IMR-90 (cell line): ENCODE measurements around the gene SUPT3H. TPM values are rescaled to one million over a fixed set of nuclear protein-coding genes. Genes with fewer than 3 reads are reported as not detected.

Source experiments
- ATAC-seq: fragments of 200-7000 bp; cut with Tn5 transposase; 2 replicates; pipeline ENCODE4 v1.9.1; 2020; ENCODE audit warnings: low read depth, mild to moderate bottlenecking, moderate library complexity
- BruUV-seq: library from RNA; stranded (reverse); fragments of 400-500 nt; replicated peaks from 2 replicates; lab custom pipeline; 2021; lab: Mats Ljungman, UMichigan
- CTCF ChIA-PET: fragments of 300-600 bp; formaldehyde crosslinking; extraction: SDS; loops from one replicate; lab custom pipeline; 2021; ENCODE audit warnings: antibody characterized with exemption; lab: Yijun Ruan, JAX
- POLR2A ChIA-PET: fragments of 300-600 bp; sonication (Branson Sonifier 250); formaldehyde crosslinking; loops from one replicate; lab custom pipeline; 2022; ENCODE audit warnings: antibody characterized with exemption; ENCODE audit not compliant: unreplicated experiment; lab: Charles Lee
- DNase-seq: peaks from one replicate; pipeline ENCODE4 v3.0.0; 2013
- H2AFZ ChIP-seq: replicated peaks from 2 replicates; pipeline ENCODE3; 2013; ENCODE audit warnings: low read length, mild to moderate bottlenecking; ENCODE audit not compliant: poor library complexity
- H2AK5ac ChIP-seq: 2 replicates; pipeline ENCODE4 v1.6.1; 2013; ENCODE audit warnings: low read depth, low read length, inconsistent platforms
- H2AK9ac ChIP-seq: replicated peaks from 2 replicates; pipeline ENCODE3; 2013; ENCODE audit warnings: mild to moderate bottlenecking, low read depth, low read length, moderate library complexity; ENCODE audit not compliant: poor library complexity
- H2BK120ac ChIP-seq: 2 replicates; pipeline ENCODE4 v1.6.1; 2013; ENCODE audit warnings: low read depth, low read length, inconsistent platforms
- H2BK15ac ChIP-seq: 3 replicates; pipeline ENCODE4 v1.6.1; 2013; ENCODE audit warnings: low read depth, low read length, inconsistent platforms
- H2BK20ac ChIP-seq: 2 replicates; pipeline ENCODE4 v1.6.1; 2013; ENCODE audit warnings: low read depth, mild to moderate bottlenecking, inconsistent platforms, low read length, moderate library complexity
- H2BK5ac ChIP-seq: 2 replicates; pipeline ENCODE4 v1.6.1; 2013; ENCODE audit warnings: mild to moderate bottlenecking, low read depth, low read length, inconsistent platforms; ENCODE audit not compliant: poor library complexity, severe bottlenecking
- H3K14ac ChIP-seq: replicated peaks from 2 replicates; pipeline ENCODE4 v1.6.1; 2013; ENCODE audit warnings: low read depth, low read length, inconsistent platforms
- H3K18ac ChIP-seq: 2 replicates; pipeline ENCODE4 v1.6.1; 2013; ENCODE audit warnings: low read depth, low read length, control low read depth
- H3K23ac ChIP-seq: 2 replicates; pipeline ENCODE4 v1.6.1; 2013; ENCODE audit warnings: low read depth, low read length, inconsistent platforms
- H3K27ac ChIP-seq: 2 replicates; pipeline ENCODE4 v1.5.1; 2013; ENCODE audit warnings: mild to moderate bottlenecking, control low read depth, low read length; ENCODE audit not compliant: insufficient read depth
- H3K27me3 ChIP-seq: 2 replicates; pipeline ENCODE4 v1.6.1; 2013; ENCODE audit warnings: low read length; ENCODE audit not compliant: control insufficient read depth, insufficient read depth
- H3K36me3 ChIP-seq: 2 replicates; pipeline ENCODE4 v1.6.1; 2013; ENCODE audit warnings: low read length, mixed read lengths; ENCODE audit not compliant: control insufficient read depth, insufficient read depth
- H3K4ac ChIP-seq: 2 replicates; pipeline ENCODE4 v1.6.1; 2013; ENCODE audit warnings: low read depth, low read length, inconsistent platforms
- H3K4me1 ChIP-seq: 2 replicates; pipeline ENCODE4 v1.6.1; 2013; ENCODE audit warnings: low read length, mixed read lengths; ENCODE audit not compliant: control insufficient read depth, insufficient read depth
- H3K4me2 ChIP-seq: 2 replicates; pipeline ENCODE4 v1.6.1; 2013; ENCODE audit warnings: low read depth, mild to moderate bottlenecking, control low read depth, low read length, moderate library complexity
- H3K4me3 ChIP-seq: 2 replicates; pipeline ENCODE4 v1.5.1; 2013; ENCODE audit warnings: low read depth, mild to moderate bottlenecking, control low read depth, low read length, moderate library complexity; ENCODE audit not compliant: insufficient read depth
- H3K56ac ChIP-seq: 2 replicates; pipeline ENCODE4 v1.6.1; 2013; ENCODE audit warnings: low read length, inconsistent platforms; ENCODE audit not compliant: insufficient read depth; ENCODE audit errors: extremely low read depth
- H3K79me1 ChIP-seq, 2 experiments: 2 replicates each; pipeline ENCODE4 v1.6.1; 2013; ENCODE audit warnings: low read length in 2 of 2, inconsistent platforms in 1 of 2, low read depth in 1 of 2
- H3K9ac ChIP-seq: 2 replicates; pipeline ENCODE4 v1.6.1; 2013; ENCODE audit warnings: low read depth, low read length, control low read depth
- H3K9me1 ChIP-seq: 2 replicates; pipeline ENCODE4 v1.6.1; 2013; ENCODE audit warnings: low read length, inconsistent platforms; ENCODE audit not compliant: insufficient read depth
- H3K9me3 ChIP-seq: 2 replicates; pipeline ENCODE4 v1.6.1; 2013; ENCODE audit warnings: low read length; ENCODE audit not compliant: control insufficient read depth, insufficient read depth
- H4K20me1 ChIP-seq: 2 replicates; pipeline ENCODE4 v1.6.1; 2013; ENCODE audit warnings: low read length, inconsistent platforms; ENCODE audit not compliant: insufficient read depth
- H4K5ac ChIP-seq: 2 replicates; pipeline ENCODE4 v1.6.1; 2013; ENCODE audit warnings: mild to moderate bottlenecking, low read depth, low read length, control low read depth
- H4K8ac ChIP-seq, 2 experiments: 2 replicates each; pipeline ENCODE4 v1.6.1; 2013; ENCODE audit warnings: low read depth in 2 of 2, low read length in 2 of 2, control low read depth in 1 of 2, inconsistent platforms in 1 of 2
- H4K91ac ChIP-seq: 2 replicates; pipeline ENCODE4 v1.6.1; 2013; ENCODE audit warnings: low read depth, low read length, inconsistent platforms; ENCODE audit not compliant: insufficient read depth
- BHLHE40 ChIP-seq: fragments of 150-350 bp; IDR thresholded peaks from 2 replicates; pipeline ENCODE4 v1.6.1; 2016; ENCODE audit warnings: mild to moderate bottlenecking, low read depth, low read length
- CEBPB ChIP-seq: IDR thresholded peaks from 2 replicates; pipeline ENCODE4 v1.6.1; 2012; ENCODE audit warnings: low read depth, low read length, improper control_type of control experiment
- CHD1 ChIP-seq: IDR thresholded peaks from 2 replicates; pipeline ENCODE4 v1.6.1; 2012; ENCODE audit warnings: low read depth, low read length, improper control_type of control experiment
- CTCF ChIP-seq: conservative IDR thresholded peaks from 2 replicates; pipeline ENCODE4 v1.5.1; 2012; ENCODE audit warnings: mild to moderate bottlenecking, low read depth, low read length, improper control_type of control experiment
- FOS ChIP-seq: fragments of 150-350 bp; IDR thresholded peaks from 2 replicates; pipeline ENCODE4 v1.6.1; 2016; ENCODE audit warnings: low read depth, low read length
- MAFK ChIP-seq: IDR thresholded peaks from 2 replicates; pipeline ENCODE4 v1.6.1; 2012; ENCODE audit warnings: low read depth, low read length, improper control_type of control experiment
- MAZ ChIP-seq: IDR thresholded peaks from 2 replicates; pipeline ENCODE4 v1.6.1; 2012; ENCODE audit warnings: low read depth, mild to moderate bottlenecking, low read length, improper control_type of control experiment, moderate library complexity, borderline replicate concordance
- MXI1 ChIP-seq: IDR thresholded peaks from 2 replicates; pipeline ENCODE4 v1.6.1; 2012; ENCODE audit warnings: low read depth, mild to moderate bottlenecking, low read length, moderate library complexity, borderline replicate concordance
- NFE2L2 ChIP-seq: fragments of 150-350 bp; IDR thresholded peaks from 2 replicates; pipeline ENCODE4 v1.6.1; 2016; ENCODE audit warnings: low read depth, mild to moderate bottlenecking, low read length
- POLR2A ChIP-seq: IDR thresholded peaks from 2 replicates; pipeline ENCODE4 v1.6.1; 2012; ENCODE audit warnings: mild to moderate bottlenecking, low read depth, low read length
- RAD21 ChIP-seq: IDR thresholded peaks from 2 replicates; pipeline ENCODE4 v1.6.1; 2012; ENCODE audit warnings: low read length, improper control_type of control experiment
- RCOR1 ChIP-seq: IDR thresholded peaks from 2 replicates; pipeline ENCODE4 v1.6.1; 2012; ENCODE audit warnings: mild to moderate bottlenecking, low read length, improper control_type of control experiment; ENCODE audit not compliant: insufficient replicate concordance
- RFX5 ChIP-seq: IDR thresholded peaks from 2 replicates; pipeline ENCODE4 v1.8.0; 2012; ENCODE audit warnings: low read depth, mild to moderate bottlenecking, low read length, moderate library complexity
- SMC3 ChIP-seq: fragments of 150-350 bp; IDR thresholded peaks from 2 replicates; pipeline ENCODE4 v1.6.1; 2016; ENCODE audit warnings: low read depth, mild to moderate bottlenecking, antibody characterized with exemption, low read length, moderate library complexity
- USF2 ChIP-seq: fragments of 150-350 bp; IDR thresholded peaks from 2 replicates; pipeline ENCODE4 v1.6.1; 2017; ENCODE audit warnings: mild to moderate bottlenecking, antibody characterized with exemption, low read length, low read depth
- WGBS, 2 experiments: methylation state at CpG; one replicate each; pipeline versions ENCODE4 v1.1.5 to v1.1.7; 2013; ENCODE audit warnings: missing lambda C conversion rate in 2 of 2; ENCODE audit not compliant: insufficient read length in 1 of 2; ENCODE audit errors: extremely low coverage in 2 of 2; 5-methylcytosine and 5-hydroxymethylcytosine counted together
- dilution Hi-C: fragments of 300-500 bp; cut with HindIII; formaldehyde crosslinking; loops from one replicate; pipeline ENCODE4 v1.14.3; 2018; ENCODE audit warnings: low sequenced_read_pairs; ENCODE audit not compliant: unreplicated experiment
- in situ Hi-C: fragments of 300-500 bp; cut with MboI; formaldehyde crosslinking; loops from 3 replicates; pipeline ENCODE4 v1.14.3; 2019; ENCODE audit warnings: low sequenced_read_pairs, inconsistent platforms, mixed read lengths
- intact Hi-C: fragments of 100-400 bp; cut with micrococcal nuclease; formaldehyde crosslinking; loops from 2 replicates; pipeline ENCODE4 v1.10.0; 2022
- polyA plus RNA-seq, 3 experiments: library from polyadenylated mRNA; depleted of rRNA; stranded (reverse); fragments of >200 nt; gene quantifications; 2 replicates each; pipeline ENCODE4 v1.2.3, GENCODE V29; 2012; ENCODE audit warnings: low replicate concordance in 1 of 3
- total RNA-seq: library from RNA; depleted of rRNA; stranded (reverse); fragments of >200 nt; gene quantifications from 2 replicates; pipeline ENCODE4 v1.2.3, GENCODE V29; 2012
- TF ChIP-seq, protein P1 (sequence below): fragments of 150-350 bp; IDR thresholded peaks from 2 replicates; pipeline ENCODE4 v1.6.1; 2016; ENCODE audit warnings: low read depth, mild to moderate bottlenecking, low read length, moderate library complexity, borderline replicate concordance

Gene SUPT3H
- total and polyA plus RNA-seq, 2 of the 4 experiments (the other 2 are of a cell fraction): 4.5 to 5.0 TPM

DNA sequence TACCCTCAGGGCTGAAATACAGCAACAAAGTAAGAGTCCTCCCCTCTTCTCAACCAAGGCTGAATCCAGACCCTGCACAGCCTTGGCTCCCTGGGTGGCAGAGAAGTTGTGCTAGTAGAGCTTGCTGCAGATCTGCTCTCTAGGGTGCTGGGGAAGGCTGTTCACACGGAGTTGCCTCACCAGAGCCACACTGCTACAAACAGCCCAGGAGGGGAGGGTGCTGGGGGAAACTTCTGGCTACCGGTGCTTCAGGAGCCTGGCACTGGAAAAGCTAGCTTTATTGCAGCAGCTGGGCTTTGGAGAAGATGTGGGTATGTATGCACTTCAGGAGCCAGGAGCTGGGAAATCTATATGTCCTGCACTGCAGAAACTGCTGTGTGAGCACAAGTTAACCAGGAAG is 37.6 kb upstream of the SUPT3H start:
- Histone ChIP-seq H2BK120ac (no peak overlapping the region), H2AK9ac (no peak overlapping the region), H2BK5ac (no peak overlapping the region), H3K36me3 (no peaks in the 10 kb centered on the region), H3K14ac (no peak overlapping the region), H2AFZ (no peak overlapping the region), H2BK20ac (no peak overlapping the region), H3K4ac (no peak overlapping the region), H3K56ac (no peak overlapping the region), H3K4me2 (no peak overlapping the region), H4K91ac (no peak overlapping the region), H4K20me1 (no peaks in the 10 kb centered on the region), H3K18ac (no peak overlapping the region), H3K4me3 (no peak overlapping the region), H3K9ac (no peak overlapping the region), H3K9me1 (no peaks in the 10 kb centered on the region), H4K5ac (no peak overlapping the region), H3K23ac (no peak overlapping the region; the same call in 1 of the 2 replicates), H2BK15ac (no peak overlapping the region), H3K27me3 (no peaks in the 10 kb centered on the region), H3K9me3 (no peaks in the 10 kb centered on the region), H3K4me1 (peaks cover 4% of the 10 kb centered on the region; the same call in 1 of the 2 replicates), H3K79me1 (peaks cover 0 to 4% of the 10 kb centered on the region in 2 experiments; a peak in 1 of 4 replicates), H4K8ac (no peak overlapping the region), H3K27ac (no peak overlapping the region), H2AK5ac (no peak overlapping the region)
- ATAC-seq (no peak), DNase-seq (no peak)
- dilution Hi-C loops: no loop called here
- no CpG with 5 or more reads among the region's 2 CpGs for WGBS, 2 experiments
- BruUV-seq: no TSS peak
- POLR2A ChIA-PET: no interaction called here
- intact Hi-C loops: no loop called here
- CTCF ChIA-PET: no interaction called here
- in situ Hi-C loops: loop anchor here (25.0 kb wide), 1 partner anchor 497 kb away; no protein-coding TSS in a partner anchor
- TF ChIP-seq MAZ (no peak), RFX5 (no peak), POLR2A (no peak), BHLHE40 (no peak), USF2 (no peak), FOS (no peak), CEBPB (no peak), RAD21 (no peak), MXI1 (no peak), RCOR1 (no peak), CTCF (no peak), SMC3 (no peak), NFE2L2 (no peak), MAFK (no peak), CHD1 (no peak)
- TF ChIP-seq, protein P1, sequence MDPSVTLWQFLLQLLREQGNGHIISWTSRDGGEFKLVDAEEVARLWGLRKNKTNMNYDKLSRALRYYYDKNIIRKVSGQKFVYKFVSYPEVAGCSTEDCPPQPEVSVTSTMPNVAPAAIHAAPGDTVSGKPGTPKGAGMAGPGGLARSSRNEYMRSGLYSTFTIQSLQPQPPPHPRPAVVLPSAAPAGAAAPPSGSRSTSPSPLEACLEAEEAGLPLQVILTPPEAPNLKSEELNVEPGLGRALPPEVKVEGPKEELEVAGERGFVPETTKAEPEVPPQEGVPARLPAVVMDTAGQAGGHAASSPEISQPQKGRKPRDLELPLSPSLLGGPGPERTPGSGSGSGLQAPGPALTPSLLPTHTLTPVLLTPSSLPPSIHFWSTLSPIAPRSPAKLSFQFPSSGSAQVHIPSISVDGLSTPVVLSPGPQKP: no peak
